HepG2 (cell line): ENCODE results near the gene B3GNT9. TPM values are rescaled to one million over a fixed set of nuclear protein-coding genes. Genes with fewer than 3 reads are reported as not detected.

Source experiments
- ATF2 ChIP-seq: sonication (generic); formaldehyde crosslinking; IDR thresholded peaks from 2 replicates; pipeline ENCODE4 v1.4.0; 2020; ENCODE audit warnings: missing genetic modification reagents
- ATF7 ChIP-seq, 2 experiments: fragments of 450-650 bp in 1 of 2; sonication (generic) in 1 of 2; formaldehyde crosslinking in 1 of 2; IDR thresholded peaks; 2 replicates each; pipeline versions ENCODE4 v1.4.0 to v1.6.1; 2016 to 2020; ENCODE audit warnings: antibody characterized with exemption in 1 of 2, mild to moderate bottlenecking in 1 of 2, missing genetic modification reagents in 1 of 2
- IKZF1 ChIP-seq: fragments of 450-650 bp; IDR thresholded peaks from 2 replicates; pipeline ENCODE4 v1.7.1; 2016
- IRF9 ChIP-seq: sonication (generic); formaldehyde crosslinking; IDR thresholded peaks from 2 replicates; pipeline ENCODE4 v1.8.0; 2022; ENCODE audit warnings: missing genetic modification reagents, mild to moderate bottlenecking, borderline replicate concordance
- PLRG1 ChIP-seq: fragments of 450-650 bp; conservative IDR thresholded peaks from 2 replicates; pipeline ENCODE4 v1.6.1; 2016
- POLR2A ChIP-seq, 2 experiments: IDR thresholded peaks; 2 replicates each; pipeline ENCODE4 v1.6.1; 2011; ENCODE audit warnings: low read depth in 2 of 2, low read length in 2 of 2, mild to moderate bottlenecking in 1 of 2, moderate library complexity in 1 of 2; ENCODE audit not compliant: insufficient read depth in 1 of 2
- SMAD9 ChIP-seq: sonication (generic); formaldehyde crosslinking; IDR thresholded peaks from 2 replicates; pipeline ENCODE4 v1.5.1; 2020; ENCODE audit warnings: mild to moderate bottlenecking, missing genetic modification reagents
- ZBTB1 ChIP-seq: sonication (generic); formaldehyde crosslinking; IDR thresholded peaks from 2 replicates; pipeline ENCODE4 v1.4.0; 2020; ENCODE audit warnings: missing genetic modification reagents, borderline replicate concordance
- ZBTB34 ChIP-seq: sonication (generic); formaldehyde crosslinking; IDR thresholded peaks from 2 replicates; pipeline ENCODE4 v1.8.0; 2022; ENCODE audit warnings: mild to moderate bottlenecking, missing genetic modification reagents
- ZNF263 ChIP-seq: sonication (generic); formaldehyde crosslinking; IDR thresholded peaks from 2 replicates; pipeline ENCODE4 v1.4.0; 2020; ENCODE audit warnings: missing genetic modification reagents
- ZNF550 ChIP-seq: sonication (generic); formaldehyde crosslinking; IDR thresholded peaks from 2 replicates; pipeline ENCODE4 v1.4.0; 2020; ENCODE audit warnings: mild to moderate bottlenecking, missing genetic modification reagents, borderline replicate concordance
- ZNF737 ChIP-seq: sonication (generic); formaldehyde crosslinking; IDR thresholded peaks from 2 replicates; pipeline ENCODE4 v1.5.0; 2020; ENCODE audit warnings: missing genetic modification reagents, mild to moderate bottlenecking, borderline replicate concordance
- ZNF746 ChIP-seq: sonication (generic); formaldehyde crosslinking; IDR thresholded peaks from 2 replicates; pipeline ENCODE4 v1.8.0; 2022; ENCODE audit warnings: mild to moderate bottlenecking, missing genetic modification reagents
- ZNF773 ChIP-seq: sonication (generic); formaldehyde crosslinking; IDR thresholded peaks from 2 replicates; pipeline ENCODE4 v1.4.0; 2020; ENCODE audit warnings: missing genetic modification reagents, borderline replicate concordance
- polyA plus RNA-seq, 8 experiments: library from polyadenylated mRNA; depleted of rRNA in 3 of 8; stranded (reverse) in 7 of 8; unstranded in 1 of 8; fragments of >200 nt; fragmentation: Illumina TruSeq in 4 of 8; extraction: Trizol in 4 of 8; gene quantifications; 2 replicates each; pipeline versions ENCODE4 v1.2.1 to v1.2.3, GENCODE V29; 2011 to 2016; ENCODE audit warnings: low read depth in 4 of 8, missing spikeins in 1 of 8, mixed read lengths in 1 of 8; ENCODE audit not compliant: insufficient read depth in 1 of 8
- total RNA-seq, 5 experiments: library from RNA; depleted of rRNA; stranded (reverse); fragments of >200 nt; fragmentation: Illumina TruSeq; extraction: Trizol; gene quantifications; 2 replicates each; pipeline ENCODE4 v1.2.3, GENCODE V29; 2016; ENCODE audit warnings: low read depth in 1 of 5
- TF ChIP-seq, protein P1 (sequence below): sonication (generic); formaldehyde crosslinking; IDR thresholded peaks from 2 replicates; pipeline ENCODE4 v1.4.0; 2020; ENCODE audit warnings: missing genetic modification reagents
- TF ChIP-seq, protein P2 (sequence below): sonication (generic); formaldehyde crosslinking; IDR thresholded peaks from 2 replicates; pipeline ENCODE4 v1.8.1; 2023; ENCODE audit warnings: mild to moderate bottlenecking, missing genetic modification reagents, borderline replicate concordance
- TF ChIP-seq, protein P3 (sequence below): sonication (generic); formaldehyde crosslinking; IDR thresholded peaks from 2 replicates; pipeline ENCODE4 v1.9.0; 2021; ENCODE audit warnings: missing genetic modification reagents, borderline replicate concordance
- TF ChIP-seq, protein P4 (sequence below): sonication (generic); formaldehyde crosslinking; IDR thresholded peaks from 2 replicates; pipeline ENCODE4 v1.4.0; 2020; ENCODE audit warnings: missing genetic modification reagents, borderline replicate concordance

Gene B3GNT9
- total and polyA plus RNA-seq, 2 of the 13 experiments (the other 11 are each of a cell fraction or from before 2014, with no cell fraction given), result 1.5 to 3.1 TPM

DNA sequence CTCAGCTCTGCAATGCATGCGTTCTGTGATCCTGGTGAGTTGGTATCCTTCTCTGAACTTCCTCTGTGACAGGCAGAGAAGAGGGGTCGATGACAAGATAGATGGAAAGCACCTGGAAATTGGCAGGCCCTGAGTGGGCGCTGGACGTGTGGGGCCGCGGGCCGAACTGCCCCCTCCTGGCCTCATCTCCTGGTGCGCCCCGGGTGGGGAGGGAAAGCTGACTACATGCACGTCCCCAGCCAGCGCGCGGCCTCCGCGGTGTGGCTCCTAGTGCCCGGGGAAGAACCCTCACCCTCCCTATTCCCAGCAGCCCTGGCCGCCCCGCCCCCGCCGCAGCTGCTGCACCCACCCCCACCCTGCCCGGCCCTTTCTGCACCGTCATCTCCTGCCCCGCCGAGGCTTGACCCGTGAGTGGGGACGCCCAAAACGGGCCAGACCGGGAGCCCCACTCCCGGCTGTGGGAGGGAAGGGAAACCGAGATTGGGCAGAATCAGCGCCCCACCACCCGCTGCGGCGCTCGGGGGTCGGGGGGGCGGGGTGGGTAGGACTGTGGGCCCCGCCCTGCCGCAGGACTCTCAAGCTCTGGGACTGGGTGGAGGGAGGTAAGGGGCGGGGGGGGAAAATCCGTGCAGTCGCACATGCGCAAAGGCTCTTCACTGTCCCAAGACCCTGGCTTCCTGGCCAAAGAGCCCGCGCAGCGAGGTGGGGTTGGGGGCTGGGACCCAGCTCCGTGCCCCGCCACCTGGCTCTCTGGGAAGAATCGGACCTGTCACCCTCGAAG, 19.6 kb upstream of the B3GNT9 start, which contains the start of gene NOL3 (continued):
- TF ChIP-seq SMAD9 (CRISPR knock-in tag) (no peak), IKZF1 (no peak), ZNF263 (CRISPR knock-in tag) (no peak), ZNF737 (CRISPR knock-in tag) (no peak), POLR2A (IDR thresholded peaks at IDR 0.05; ENCODE audit: insufficient read depth in 1 of 2, low read depth in 2 of 2, low read length in 2 of 2) (peak in 1 of 2 experiments; percentile 45; a peak in 1 of 4 replicates), ZNF746 (CRISPR knock-in tag) (peak; percentile 83), IRF9 (CRISPR knock-in tag) (peak; percentile 75; the same call in 1 of the 2 replicates), PLRG1 (no peak), ATF2 (CRISPR knock-in tag) (0 out of 2 replicates have a peak, but pooled peaks have one; percentile 2), ZBTB34 (no peak), ZNF550 (no peak; the same call in 1 of the 2 replicates), ZNF773 (CRISPR knock-in tag) (no peak), ZBTB1 (0 out of 2 replicates have a peak, but pooled peaks have one; percentile 47), ATF7 (IDR thresholded peaks at IDR 0.05) (no peak), ATF7 (CRISPR knock-in tag; IDR thresholded peaks at IDR 0.05) (no peak)
- TF ChIP-seq, protein P1, sequence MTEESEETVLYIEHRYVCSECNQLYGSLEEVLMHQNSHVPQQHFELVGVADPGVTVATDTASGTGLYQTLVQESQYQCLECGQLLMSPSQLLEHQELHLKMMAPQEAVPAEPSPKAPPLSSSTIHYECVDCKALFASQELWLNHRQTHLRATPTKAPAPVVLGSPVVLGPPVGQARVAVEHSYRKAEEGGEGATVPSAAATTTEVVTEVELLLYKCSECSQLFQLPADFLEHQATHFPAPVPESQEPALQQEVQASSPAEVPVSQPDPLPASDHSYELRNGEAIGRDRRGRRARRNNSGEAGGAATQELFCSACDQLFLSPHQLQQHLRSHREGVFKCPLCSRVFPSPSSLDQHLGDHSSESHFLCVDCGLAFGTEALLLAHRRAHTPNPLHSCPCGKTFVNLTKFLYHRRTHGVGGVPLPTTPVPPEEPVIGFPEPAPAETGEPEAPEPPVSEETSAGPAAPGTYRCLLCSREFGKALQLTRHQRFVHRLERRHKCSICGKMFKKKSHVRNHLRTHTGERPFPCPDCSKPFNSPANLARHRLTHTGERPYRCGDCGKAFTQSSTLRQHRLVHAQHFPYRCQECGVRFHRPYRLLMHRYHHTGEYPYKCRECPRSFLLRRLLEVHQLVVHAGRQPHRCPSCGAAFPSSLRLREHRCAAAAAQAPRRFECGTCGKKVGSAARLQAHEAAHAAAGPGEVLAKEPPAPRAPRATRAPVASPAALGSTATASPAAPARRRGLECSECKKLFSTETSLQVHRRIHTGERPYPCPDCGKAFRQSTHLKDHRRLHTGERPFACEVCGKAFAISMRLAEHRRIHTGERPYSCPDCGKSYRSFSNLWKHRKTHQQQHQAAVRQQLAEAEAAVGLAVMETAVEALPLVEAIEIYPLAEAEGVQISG (CRISPR knock-in tag), result no peak; the same call in 1 of the 2 replicates
- TF ChIP-seq, protein P2, sequence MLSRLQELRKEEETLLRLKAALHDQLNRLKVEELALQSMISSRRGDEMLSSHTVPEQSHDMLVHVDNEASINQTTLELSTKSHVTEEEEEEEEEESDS (CRISPR knock-in tag), result no peak
- TF ChIP-seq, protein P3, sequence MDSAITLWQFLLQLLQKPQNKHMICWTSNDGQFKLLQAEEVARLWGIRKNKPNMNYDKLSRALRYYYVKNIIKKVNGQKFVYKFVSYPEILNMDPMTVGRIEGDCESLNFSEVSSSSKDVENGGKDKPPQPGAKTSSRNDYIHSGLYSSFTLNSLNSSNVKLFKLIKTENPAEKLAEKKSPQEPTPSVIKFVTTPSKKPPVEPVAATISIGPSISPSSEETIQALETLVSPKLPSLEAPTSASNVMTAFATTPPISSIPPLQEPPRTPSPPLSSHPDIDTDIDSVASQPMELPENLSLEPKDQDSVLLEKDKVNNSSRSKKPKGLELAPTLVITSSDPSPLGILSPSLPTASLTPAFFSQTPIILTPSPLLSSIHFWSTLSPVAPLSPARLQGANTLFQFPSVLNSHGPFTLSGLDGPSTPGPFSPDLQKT (CRISPR knock-in tag), result no peak
- TF ChIP-seq, protein P4, sequence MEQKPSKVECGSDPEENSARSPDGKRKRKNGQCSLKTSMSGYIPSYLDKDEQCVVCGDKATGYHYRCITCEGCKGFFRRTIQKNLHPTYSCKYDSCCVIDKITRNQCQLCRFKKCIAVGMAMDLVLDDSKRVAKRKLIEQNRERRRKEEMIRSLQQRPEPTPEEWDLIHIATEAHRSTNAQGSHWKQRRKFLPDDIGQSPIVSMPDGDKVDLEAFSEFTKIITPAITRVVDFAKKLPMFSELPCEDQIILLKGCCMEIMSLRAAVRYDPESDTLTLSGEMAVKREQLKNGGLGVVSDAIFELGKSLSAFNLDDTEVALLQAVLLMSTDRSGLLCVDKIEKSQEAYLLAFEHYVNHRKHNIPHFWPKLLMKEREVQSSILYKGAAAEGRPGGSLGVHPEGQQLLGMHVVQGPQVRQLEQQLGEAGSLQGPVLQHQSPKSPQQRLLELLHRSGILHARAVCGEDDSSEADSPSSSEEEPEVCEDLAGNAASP (CRISPR knock-in tag), result peak; percentile 9; the same call in 1 of the 2 replicates
